GM12878 (cell line): ENCODE measurements around the gene GPC6. TPM values are rescaled to one million over a fixed set of nuclear protein-coding genes. Genes with fewer than 3 reads are reported as not detected.

Source experiments
- ATAC-seq: fragments of 200-7000 bp; cut with Tn5 transposase; 3 replicates; pipeline ENCODE4 v1.9.1; 2020; ENCODE audit warnings: mild to moderate bottlenecking, moderate library complexity
- BruUV-seq: library from RNA; stranded (reverse); fragments of 400-500 nt; replicated peaks from 2 replicates; lab custom pipeline; 2021; lab: Mats Ljungman, UMichigan
- CTCF ChIA-PET: fragments of 300-600 bp; sonication (Branson Sonifier 250); formaldehyde crosslinking; extraction: SDS; loops from one replicate; lab custom pipeline; 2021; ENCODE audit warnings: inconsistent platforms; lab: Yijun Ruan, JAX
- POLR2A ChIA-PET: fragments of 350-600 bp; formaldehyde crosslinking; extraction: SDS; loops from one replicate; lab custom pipeline; 2021; ENCODE audit warnings: inconsistent platforms; lab: Charles Lee
- RAD21 ChIA-PET: fragments of 300-600 bp; sonication (Branson Sonifier 250); formaldehyde crosslinking; loops from one replicate; lab custom pipeline; 2023; ENCODE audit warnings: antibody characterized with exemption; ENCODE audit not compliant: unreplicated experiment; lab: Charles Lee
- SMC1A ChIA-PET: fragments of 300-600 bp; sonication (Branson Sonifier 250); formaldehyde crosslinking; loops from one replicate; lab custom pipeline; 2023; ENCODE audit not compliant: unreplicated experiment, uncharacterized antibody; lab: Charles Lee
- DNase-seq: peaks from one replicate; pipeline ENCODE4 v3.0.0-alpha.2; 2011; ENCODE audit warnings: low read depth, low spot score
- FAIRE-seq: peaks from 3 replicates; lab custom pipeline; 2011; peaks lifted over from hg19 to GRCh38; lab: Jason Lieb, UNC
- H2AFZ ChIP-seq: 2 replicates; pipeline ENCODE4 v1.6.0; 2011; ENCODE audit warnings: low read depth, low read length, control low read depth; ENCODE audit not compliant: control insufficient read depth
- H3K27ac ChIP-seq: 2 replicates; pipeline ENCODE4 v1.5.1; 2011; ENCODE audit warnings: control low read depth; ENCODE audit not compliant: control insufficient read depth, insufficient read depth
- H3K27me3 ChIP-seq, 2 experiments: replicated peaks in 1 of 2; 2 replicates each; pipeline versions ENCODE4 v1.6.0 to v1.6.1; 2011; ENCODE audit warnings: low read length in 1 of 2; ENCODE audit not compliant: control insufficient read depth in 2 of 2, insufficient read depth in 2 of 2
- H3K36me3 ChIP-seq, 2 experiments: 2 replicates each; pipeline ENCODE4 v1.5.1; 2011; ENCODE audit warnings: low read length in 1 of 2; ENCODE audit not compliant: control insufficient read depth in 2 of 2, insufficient read depth in 2 of 2
- H3K4me1 ChIP-seq: 2 replicates; pipeline ENCODE4 v1.6.1; 2011; ENCODE audit warnings: mild to moderate bottlenecking, low read length, moderate library complexity, mixed read lengths; ENCODE audit not compliant: control insufficient read depth, insufficient read depth
- H3K4me2 ChIP-seq: 2 replicates; pipeline ENCODE4 v1.6.0; 2011; ENCODE audit warnings: control low read depth; ENCODE audit not compliant: control insufficient read depth, insufficient read depth
- H3K4me3 ChIP-seq: fragments of 200-600 bp; sonication (generic); 2 replicates; pipeline ENCODE4 v1.5.1; 2016
- H3K79me2 ChIP-seq: 2 replicates; pipeline ENCODE4 v1.6.0; 2011; ENCODE audit warnings: low read length; ENCODE audit not compliant: control insufficient read depth, insufficient read depth
- H3K9ac ChIP-seq: 2 replicates; pipeline ENCODE4 v1.8.0; 2011; ENCODE audit warnings: low read length, control low read depth, mixed read lengths; ENCODE audit not compliant: control insufficient read depth, insufficient read depth
- H3K9me3 ChIP-seq: replicated peaks from 3 replicates; pipeline ENCODE4 v1.5.1; 2011; ENCODE audit warnings: mild to moderate bottlenecking, low read length; ENCODE audit not compliant: control insufficient read depth, insufficient read depth
- H4K20me1 ChIP-seq: 2 replicates; pipeline ENCODE4 v1.6.0; 2011; ENCODE audit not compliant: control insufficient read depth, insufficient read depth
- ATF2 ChIP-seq: IDR thresholded peaks from 2 replicates; pipeline ENCODE4 v1.6.1; 2012; ENCODE audit warnings: low read length, inconsistent platforms
- BACH1 ChIP-seq: fragments of 450-650 bp; IDR thresholded peaks from 2 replicates; pipeline ENCODE4 v1.6.1; 2017; ENCODE audit warnings: mild to moderate bottlenecking, borderline replicate concordance
- BRCA1 ChIP-seq: IDR thresholded peaks from 2 replicates; pipeline ENCODE4 v1.6.1; 2011; ENCODE audit warnings: low read depth, low read length, improper control_type of control experiment
- EED ChIP-seq: sonication (generic); IDR thresholded peaks from 2 replicates; pipeline ENCODE4 v1.6.1; 2016; ENCODE audit warnings: antibody characterized with exemption, low read depth
- EZH2 ChIP-seq: IDR thresholded peaks from 2 replicates; pipeline ENCODE4 v1.6.1; 2012; ENCODE audit warnings: low read depth, mild to moderate bottlenecking, control low read depth, inconsistent platforms, low read length, borderline replicate concordance; ENCODE audit not compliant: control insufficient read depth
- IKZF1 ChIP-seq: fragments of 450-650 bp; conservative IDR thresholded peaks from 2 replicates; pipeline ENCODE4 v1.6.1; 2017; ENCODE audit warnings: antibody characterized with exemption, mild to moderate bottlenecking
- NFYB ChIP-seq: IDR thresholded peaks from 2 replicates; pipeline ENCODE4 v1.6.1; 2011; ENCODE audit warnings: low read depth, mild to moderate bottlenecking, low read length, improper control_type of control experiment, moderate library complexity; ENCODE audit not compliant: insufficient read depth
- PAX5 ChIP-seq: IDR thresholded peaks from 2 replicates; pipeline ENCODE4 v1.6.1; 2011; ENCODE audit warnings: low read depth, low read length, borderline replicate concordance
- PAX8 ChIP-seq: fragments of 450-650 bp; IDR thresholded peaks from 2 replicates; pipeline ENCODE4 v1.6.1; 2017; ENCODE audit warnings: mild to moderate bottlenecking, moderate library complexity
- RCOR1 ChIP-seq: conservative IDR thresholded peaks from 2 replicates; pipeline ENCODE4 v1.6.1; 2012; ENCODE audit warnings: low read depth, low read length, improper control_type of control experiment
- SMAD5 ChIP-seq: IDR thresholded peaks from 2 replicates; pipeline ENCODE4 v1.6.1; 2016; ENCODE audit warnings: antibody characterized with exemption, low read depth
- STAT1 ChIP-seq: fragments of 450-650 bp; conservative IDR thresholded peaks from 2 replicates; pipeline ENCODE4 v1.6.1; 2014; ENCODE audit warnings: antibody characterized with exemption, mild to moderate bottlenecking
- TAF1 ChIP-seq: IDR thresholded peaks from 2 replicates; pipeline ENCODE4 v1.6.1; 2011; ENCODE audit warnings: mild to moderate bottlenecking, low read depth, low read length, borderline replicate concordance
- ZNF274 ChIP-seq: IDR thresholded peaks from one replicate; pipeline ENCODE4 v1.8.0; 2011; ENCODE audit not compliant: insufficient read length, insufficient read depth
- in situ Hi-C: fragments of 300-500 bp; cut with MboI; formaldehyde crosslinking; loops from 9 replicates; pipeline ENCODE4 v1.14.3; 2018; ENCODE audit warnings: mixed read lengths
- intact Hi-C: fragments of 100-400 bp; cut with micrococcal nuclease; formaldehyde crosslinking; loops from one replicate; pipeline ENCODE4 v1.14.2; 2022; ENCODE audit not compliant: unreplicated experiment
- polyA plus RNA-seq, 11 experiments: library from polyadenylated mRNA; depleted of rRNA in 4 of 11; unstranded in 6 of 11; stranded (reverse) in 5 of 11; fragments of >200 nt; fragmentation: Nextera tagmentation in 4 of 11; fragmentation: Illumina TruSeq in 1 of 11; extraction: Ambion mirVana in 4 of 11; extraction: Trizol in 1 of 11; gene quantifications; 1 replicate in 1 of 11; 2 replicates in 10 of 11; pipeline versions ENCODE4 v1.2.1 to v1.2.3, GENCODE V29; 2011 to 2016; ENCODE audit warnings: inconsistent platforms in 2 of 11, missing spikeins in 2 of 11, low read depth in 1 of 11
- total RNA-seq, 4 experiments: library from RNA; depleted of rRNA in 3 of 4; stranded (reverse); fragments of >200 nt in 3 of 4; fragmentation: Illumina TruSeq in 1 of 4; extraction: Trizol in 1 of 4; gene quantifications; 2 replicates each; pipeline versions ENCODE4 v1.2.1 to v1.2.3, GENCODE V29; 2013 to 2021
- TF ChIP-seq, protein P1 (sequence below): fragments of 450-650 bp; conservative IDR thresholded peaks from 2 replicates; pipeline ENCODE4 v1.6.1; 2017; ENCODE audit warnings: mild to moderate bottlenecking, moderate library complexity
- TF ChIP-seq, protein P2 (sequence below): fragments of 150-350 bp; IDR thresholded peaks from 2 replicates; pipeline ENCODE4 v1.6.1; 2016; ENCODE audit warnings: low read depth, low read length

GPC6 gene
- total and polyA plus RNA-seq, 10 of the 15 experiments (the other 5 are each of a cell fraction or from before 2014, with no cell fraction given), result 0.03 to 0.04 (median 0.03) TPM; not detected in 7

GRCh38 chr13:93397619-93398018 lies 171.0 kb downstream of the GPC6 start:
- no TSS peak for BruUV-seq
- CTCF ChIA-PET, result no interaction called here
- DNase-seq, result no peak
- H3K4me3 ChIP-seq, result no peak overlapping the region
- no peaks in the 10 kb centered on the region for H3K79me2 ChIP-seq
- POLR2A ChIA-PET, result no interaction called here
- SMC1A ChIA-PET, result no interaction called here
- TF ChIP-seq NFYB, result no peak
- TF ChIP-seq RCOR1, result no peak
- TF ChIP-seq, protein P1, sequence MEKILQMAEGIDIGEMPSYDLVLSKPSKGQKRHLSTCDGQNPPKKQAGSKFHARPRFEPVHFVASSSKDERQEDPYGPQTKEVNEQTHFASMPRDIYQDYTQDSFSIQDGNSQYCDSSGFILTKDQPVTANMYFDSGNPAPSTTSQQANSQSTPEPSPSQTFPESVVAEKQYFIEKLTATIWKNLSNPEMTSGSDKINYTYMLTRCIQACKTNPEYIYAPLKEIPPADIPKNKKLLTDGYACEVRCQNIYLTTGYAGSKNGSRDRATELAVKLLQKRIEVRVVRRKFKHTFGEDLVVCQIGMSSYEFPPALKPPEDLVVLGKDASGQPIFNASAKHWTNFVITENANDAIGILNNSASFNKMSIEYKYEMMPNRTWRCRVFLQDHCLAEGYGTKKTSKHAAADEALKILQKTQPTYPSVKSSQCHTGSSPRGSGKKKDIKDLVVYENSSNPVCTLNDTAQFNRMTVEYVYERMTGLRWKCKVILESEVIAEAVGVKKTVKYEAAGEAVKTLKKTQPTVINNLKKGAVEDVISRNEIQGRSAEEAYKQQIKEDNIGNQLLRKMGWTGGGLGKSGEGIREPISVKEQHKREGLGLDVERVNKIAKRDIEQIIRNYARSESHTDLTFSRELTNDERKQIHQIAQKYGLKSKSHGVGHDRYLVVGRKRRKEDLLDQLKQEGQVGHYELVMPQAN, result no peak
- no peak for TF ChIP-seq BACH1
- no peak for TF ChIP-seq EED
- no peak for TF ChIP-seq IKZF1
- no peak for TF ChIP-seq STAT1
- no peak for TF ChIP-seq EZH2
- no peak for TF ChIP-seq ZNF274
- no peak for TF ChIP-seq BRCA1
- no peak for TF ChIP-seq PAX8
- no peak for TF ChIP-seq TAF1
- TF ChIP-seq PAX5, result no peak
- TF ChIP-seq ATF2, result no peak
- TF ChIP-seq, protein P2, sequence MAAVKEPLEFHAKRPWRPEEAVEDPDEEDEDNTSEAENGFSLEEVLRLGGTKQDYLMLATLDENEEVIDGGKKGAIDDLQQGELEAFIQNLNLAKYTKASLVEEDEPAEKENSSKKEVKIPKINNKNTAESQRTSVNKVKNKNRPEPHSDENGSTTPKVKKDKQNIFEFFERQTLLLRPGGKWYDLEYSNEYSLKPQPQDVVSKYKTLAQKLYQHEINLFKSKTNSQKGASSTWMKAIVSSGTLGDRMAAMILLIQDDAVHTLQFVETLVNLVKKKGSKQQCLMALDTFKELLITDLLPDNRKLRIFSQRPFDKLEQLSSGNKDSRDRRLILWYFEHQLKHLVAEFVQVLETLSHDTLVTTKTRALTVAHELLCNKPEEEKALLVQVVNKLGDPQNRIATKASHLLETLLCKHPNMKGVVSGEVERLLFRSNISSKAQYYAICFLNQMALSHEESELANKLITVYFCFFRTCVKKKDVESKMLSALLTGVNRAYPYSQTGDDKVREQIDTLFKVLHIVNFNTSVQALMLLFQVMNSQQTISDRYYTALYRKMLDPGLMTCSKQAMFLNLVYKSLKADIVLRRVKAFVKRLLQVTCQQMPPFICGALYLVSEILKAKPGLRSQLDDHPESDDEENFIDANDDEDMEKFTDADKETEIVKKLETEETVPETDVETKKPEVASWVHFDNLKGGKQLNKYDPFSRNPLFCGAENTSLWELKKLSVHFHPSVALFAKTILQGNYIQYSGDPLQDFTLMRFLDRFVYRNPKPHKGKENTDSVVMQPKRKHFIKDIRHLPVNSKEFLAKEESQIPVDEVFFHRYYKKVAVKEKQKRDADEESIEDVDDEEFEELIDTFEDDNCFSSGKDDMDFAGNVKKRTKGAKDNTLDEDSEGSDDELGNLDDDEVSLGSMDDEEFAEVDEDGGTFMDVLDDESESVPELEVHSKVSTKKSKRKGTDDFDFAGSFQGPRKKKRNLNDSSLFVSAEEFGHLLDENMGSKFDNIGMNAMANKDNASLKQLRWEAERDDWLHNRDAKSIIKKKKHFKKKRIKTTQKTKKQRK, result no peak
- no peak for TF ChIP-seq SMAD5
- no peak for ATAC-seq
- no peak for FAIRE-seq
- no peak overlapping the region for H3K27ac ChIP-seq
- intact Hi-C loops, result no loop called here
- RAD21 ChIA-PET, result no interaction called here
- H4K20me1 ChIP-seq, result no peaks in the 10 kb centered on the region
- H3K4me2 ChIP-seq, result no peak overlapping the region
- H3K9me3 ChIP-seq, result no peaks in the 10 kb centered on the region
- in situ Hi-C loops, result no loop called here
- H2AFZ ChIP-seq, result no peak overlapping the region
- no peak overlapping the region for H3K9ac ChIP-seq
- no peaks in the 10 kb centered on the region for H3K36me3 ChIP-seq
- no peaks in the 10 kb centered on the region for H3K4me1 ChIP-seq
- H3K27me3 ChIP-seq, result no peaks in the 10 kb centered on the region
